ENCODE data around the gene ZNF830. TPM values are rescaled to one million over a fixed set of nuclear protein-coding genes. Genes with fewer than 3 reads are reported as not detected.

ZNF830 gene
- total and polyA plus RNA-seq, 2 experiments from 2014 or later, result 4.5 to 10.2 TPM

DNA sequence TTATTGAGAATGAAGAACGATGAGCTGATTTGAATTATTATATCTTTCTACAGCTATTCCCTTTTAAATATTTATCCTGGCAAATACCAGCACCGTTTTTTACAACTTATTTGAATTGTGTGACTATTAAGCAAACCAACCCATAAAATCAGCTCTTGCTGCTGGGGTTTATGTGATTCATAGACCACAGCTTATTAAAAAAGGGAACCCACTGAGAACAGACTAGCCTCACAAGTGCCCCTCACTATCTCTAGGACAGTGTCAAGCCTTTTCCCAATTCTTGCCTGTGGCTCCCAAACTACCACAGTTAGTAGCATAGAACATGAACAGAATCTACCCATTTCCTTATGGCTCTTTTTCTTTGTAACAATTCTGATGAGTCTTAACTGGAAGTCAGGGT is 12.8 kb downstream of the ZNF830 start:
- 0 out of 2 replicates have a peak, but pooled peaks cover 1% of the 10 kb centered on the region for H3F3A ChIP-seq (ENCODE audit: insufficient read depth)
- no peak overlapping the region for H3K4me3 ChIP-seq
- no peaks in the 10 kb centered on the region for H3K9me3 ChIP-seq (ENCODE audit: low read depth)
- H3K27ac ChIP-seq, result no peak overlapping the region
- in situ Hi-C loops (cut with MboI), result no loop called here
- no peaks in the 10 kb centered on the region for H4K20me1 ChIP-seq (ENCODE audit: insufficient read depth)
- H3K79me2 ChIP-seq (ENCODE audit: insufficient read depth), result no peaks in the 10 kb centered on the region
- H3K9ac ChIP-seq, result no peak overlapping the region
- 25 to 26% methylated on average over 2 of the region's 2 CpGs for whole genome bisulfite sequencing, 2 experiments (ENCODE audit: low coverage in 1 of 2, low lambda C conversion rate in 2 of 2, missing lambda C conversion rate in 2 of 2)
- H3K36me3 ChIP-seq (ENCODE audit: low read depth), result no peaks in the 10 kb centered on the region
- no peak for TF ChIP-seq EZH2phosphoT487 (IDR thresholded peaks at IDR 0.05; ENCODE audit: insufficient read depth, low read depth)
- TF ChIP-seq EZH2 (IDR thresholded peaks at IDR 0.05; ENCODE audit: insufficient read depth, poor library complexity, severe bottlenecking), result no peak
- no peak overlapping the region for H3K4me2 ChIP-seq (ENCODE audit: unreplicated experiment)
- H3K4me1 ChIP-seq (ENCODE audit: insufficient read depth), result peaks cover 2% of the 10 kb centered on the region
- DNase-seq, result no peak
- H3K27me3 ChIP-seq (replicated peaks; ENCODE audit: insufficient read depth), result no peaks in the 10 kb centered on the region
- no peaks in the 10 kb centered on the region for H3K9me2 ChIP-seq (ENCODE audit: insufficient read depth)
- H2AFZ ChIP-seq, result no peak overlapping the region

DNA sequence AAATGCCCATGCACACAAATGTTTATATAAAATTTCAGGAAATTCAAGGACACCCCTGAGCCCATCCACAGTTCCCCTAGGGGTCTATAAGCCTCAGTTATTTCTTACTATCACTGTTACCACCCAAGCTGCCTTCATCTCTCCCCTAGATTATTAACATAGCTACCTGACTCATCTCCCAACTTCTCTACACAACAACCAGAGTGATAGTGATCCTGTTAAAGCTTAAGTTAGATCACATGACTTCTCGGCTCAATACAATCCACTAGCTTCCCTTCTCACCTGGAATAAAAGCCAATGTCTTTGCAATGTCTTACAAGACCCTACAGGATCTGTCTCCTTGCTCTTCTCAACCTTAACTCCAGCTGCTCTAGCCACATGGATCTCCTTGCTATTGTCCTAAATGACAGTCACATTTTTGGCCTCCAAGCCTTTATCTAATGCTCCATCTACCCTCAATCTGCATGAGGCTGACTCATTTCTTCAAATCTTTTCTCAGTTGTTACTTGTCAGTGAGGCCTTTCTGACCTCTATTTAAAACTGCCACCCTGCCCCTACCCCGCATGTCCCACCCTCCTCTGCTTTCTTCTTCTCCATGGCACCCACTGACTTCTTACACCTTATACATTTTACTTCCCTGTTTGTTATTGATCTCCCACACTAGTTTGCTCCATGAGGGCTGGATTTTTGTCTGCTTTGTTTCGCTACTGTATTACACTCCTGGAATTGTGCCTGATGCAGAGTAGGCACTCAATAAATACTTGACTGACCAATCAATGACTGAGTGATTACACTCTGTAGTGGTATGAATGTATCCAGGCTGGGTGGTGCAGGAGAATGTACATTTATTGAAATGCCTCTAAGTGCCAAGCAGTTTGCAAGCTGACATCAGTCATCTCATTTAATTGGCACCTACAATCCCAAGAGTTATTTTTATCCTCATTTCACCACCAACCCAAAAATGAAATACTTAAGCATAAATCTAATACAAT is 13.8 kb downstream of the ZNF830 start:
- Histone ChIP-seq H3K27me3 (replicated peaks; ENCODE audit: insufficient read depth) (no peaks in the 10 kb centered on the region), H3K9ac (no peak overlapping the region), H3K4me1 (ENCODE audit: insufficient read depth) (peaks cover 10% of the 10 kb centered on the region), H4K20me1 (ENCODE audit: insufficient read depth) (no peaks in the 10 kb centered on the region), H3K4me3 (no peak overlapping the region), H3K79me2 (ENCODE audit: insufficient read depth) (no peaks in the 10 kb centered on the region), H3K9me3 (ENCODE audit: low read depth) (no peaks in the 10 kb centered on the region), H3K9me2 (ENCODE audit: insufficient read depth) (no peaks in the 10 kb centered on the region), H3F3A (ENCODE audit: insufficient read depth) (peaks cover 10% of the 10 kb centered on the region), H3K27ac (no peak overlapping the region), H3K4me2 (ENCODE audit: unreplicated experiment) (no peak overlapping the region), H2AFZ (no peak overlapping the region), H3K36me3 (ENCODE audit: low read depth) (no peaks in the 10 kb centered on the region)
- no peak for DNase-seq
- in situ Hi-C loops (cut with MboI), result no loop called here
- TF ChIP-seq EZH2 (IDR thresholded peaks at IDR 0.05; ENCODE audit: insufficient read depth, poor library complexity, severe bottlenecking) (no peak), EZH2phosphoT487 (IDR thresholded peaks at IDR 0.05; ENCODE audit: insufficient read depth, low read depth) (no peak)
- WGBS, 2 experiments (ENCODE audit: low coverage in 1 of 2, low lambda C conversion rate in 2 of 2, missing lambda C conversion rate in 2 of 2), result 67 to 70% methylated on average over 3 of the region's 3 CpGs

GRCh38 chr17:34979153-34979552 is 17.8 kb downstream of the ZNF830 start:
- Histone ChIP-seq H3K9me2 (ENCODE audit: insufficient read depth) (no peaks in the 10 kb centered on the region), H3K4me2 (ENCODE audit: unreplicated experiment) (peak overlapping the region; percentile 98), H3K36me3 (ENCODE audit: low read depth) (peaks cover 2% of the 10 kb centered on the region; the same call in 1 of the 2 replicates), H4K20me1 (ENCODE audit: insufficient read depth) (no peaks in the 10 kb centered on the region), H3K4me3 (peak overlapping the region; percentile 83; the same call in 1 of the 2 replicates), H3K27ac (peak overlapping the region; percentile 97), H3F3A (ENCODE audit: insufficient read depth) (peaks cover 22% of the 10 kb centered on the region), H3K79me2 (ENCODE audit: insufficient read depth) (peaks cover 28% of the 10 kb centered on the region), H2AFZ (peak overlapping the region; percentile 89), H3K4me1 (ENCODE audit: insufficient read depth) (peaks cover 20% of the 10 kb centered on the region), H3K27me3 (replicated peaks; ENCODE audit: insufficient read depth) (no peaks in the 10 kb centered on the region), H3K9ac (peak overlapping the region; percentile 98; the same call in 1 of the 2 replicates), H3K9me3 (ENCODE audit: low read depth) (no peaks in the 10 kb centered on the region)
- in situ Hi-C loops (cut with MboI), result no loop called here
- no peak for DNase-seq
- WGBS, 2 experiments (ENCODE audit: low coverage in 1 of 2, low lambda C conversion rate in 2 of 2, missing lambda C conversion rate in 2 of 2), result 91% methylated on average over 7 of the region's 7 CpGs
- TF ChIP-seq EZH2phosphoT487 (IDR thresholded peaks at IDR 0.05; ENCODE audit: insufficient read depth, low read depth), result no peak
- no peak for TF ChIP-seq EZH2 (IDR thresholded peaks at IDR 0.05; ENCODE audit: insufficient read depth, poor library complexity, severe bottlenecking)

GRCh38 chr17:34979650-34980352 is 18.5 kb downstream of the ZNF830 start:
- Histone ChIP-seq H2AFZ (peak overlapping the region; percentile 89), H3K27me3 (replicated peaks; ENCODE audit: insufficient read depth) (no peaks in the 10 kb centered on the region), H3K4me2 (ENCODE audit: unreplicated experiment) (peak overlapping the region; percentile 98), H3K4me3 (peak overlapping the region; percentile 83), H3K4me1 (ENCODE audit: insufficient read depth) (peaks cover 20% of the 10 kb centered on the region), H3K79me2 (ENCODE audit: insufficient read depth) (peaks cover 32% of the 10 kb centered on the region), H3K9ac (peak overlapping the region; percentile 98), H3F3A (ENCODE audit: insufficient read depth) (peaks cover 22% of the 10 kb centered on the region), H3K9me3 (ENCODE audit: low read depth) (no peaks in the 10 kb centered on the region), H4K20me1 (ENCODE audit: insufficient read depth) (no peaks in the 10 kb centered on the region), H3K36me3 (ENCODE audit: low read depth) (peaks cover 2% of the 10 kb centered on the region; the same call in 1 of the 2 replicates), H3K9me2 (ENCODE audit: insufficient read depth) (no peaks in the 10 kb centered on the region), H3K27ac (peak overlapping the region; percentile 97)
- DNase-seq, result peak; percentile 54
- no peak for TF ChIP-seq EZH2phosphoT487 (IDR thresholded peaks at IDR 0.05; ENCODE audit: insufficient read depth, low read depth)
- no peak for TF ChIP-seq EZH2 (IDR thresholded peaks at IDR 0.05; ENCODE audit: insufficient read depth, poor library complexity, severe bottlenecking)
- 8% methylated on average over 15 of the region's 15 CpGs for WGBS, 2 experiments (ENCODE audit: low coverage in 1 of 2, low lambda C conversion rate in 2 of 2, missing lambda C conversion rate in 2 of 2)
- in situ Hi-C loops (cut with MboI), result no loop called here
